Activated CD8-positive, alpha-beta T cell treated with anti-CD3 and anti-CD28 coated beads for 36 hours (primary cell): ENCODE measurements around the gene GARIN5A. TPM values are rescaled to one million over a fixed set of nuclear protein-coding genes. Genes with fewer than 3 reads are reported as not detected.

Experiments
- ATAC-seq: fragments of 200-7000 bp; cut with Tn5 transposase; one replicate; pipeline ENCODE4 v1.10.0; 2021; ENCODE audit warnings: mild to moderate bottlenecking, moderate library complexity
- CTCF ChIA-PET: fragments of 350-600 bp; sonication (Branson Sonifier 250); formaldehyde crosslinking; loops from one replicate; lab custom pipeline; 2021; ENCODE audit warnings: antibody characterized with exemption; lab: Charles Lee
- POLR2A ChIA-PET: fragments of 350-600 bp; sonication (Branson Sonifier 250); formaldehyde crosslinking; loops from one replicate; lab custom pipeline; 2021; ENCODE audit warnings: antibody characterized with exemption; lab: Charles Lee
- DNase-seq: peaks from one replicate; pipeline ENCODE4 v3.0.0-alpha.2; 2020
- H3K27ac Mint-ChIP-seq: one replicate; pipeline ENCODE4 v1.8.0; 2021; ENCODE audit warnings: mild to moderate bottlenecking, mixed read lengths
- H3K27me3 Mint-ChIP-seq: one replicate; pipeline ENCODE4 v1.8.0; 2021; ENCODE audit warnings: mixed read lengths
- H3K36me3 Mint-ChIP-seq: one replicate; pipeline ENCODE4 v1.8.0; 2021; ENCODE audit warnings: low read depth, mixed read lengths
- H3K4me1 Mint-ChIP-seq: one replicate; pipeline ENCODE4 v1.8.0; 2021; ENCODE audit warnings: low read depth, mixed read lengths
- H3K4me3 Mint-ChIP-seq: one replicate; pipeline ENCODE4 v1.8.0; 2021; ENCODE audit warnings: mild to moderate bottlenecking, moderate library complexity, mixed read lengths
- H3K9me3 Mint-ChIP-seq: one replicate; pipeline ENCODE4 v1.8.0; 2021; ENCODE audit warnings: mixed read lengths
- intact Hi-C: fragments of 100-400 bp; cut with micrococcal nuclease; formaldehyde crosslinking; loops from one replicate; pipeline ENCODE4 v1.10.0; 2022
- total RNA-seq, 2 experiments: library from RNA; stranded (reverse); gene quantifications; one replicate each; pipeline ENCODE4 v1.2.3, GENCODE V29; 2021
- TF ChIP-seq, protein P1 (sequence below): fragments of 200-600 bp; IDR thresholded peaks from one replicate; pipeline ENCODE4 v1.8.0; 2022; ENCODE audit warnings: antibody characterized with exemption, mild to moderate bottlenecking

The GARIN5A gene
- total RNA-seq, 2 experiments from 2014 or later = 0.36 to 1.5 TPM

GRCh38 chr19:50512112-50512998, 35.7 kb upstream of the GARIN5A start:
- no peak for DNase-seq
- POLR2A ChIA-PET = interaction anchor here (0.6 to 2.5 kb wide), 6 partner anchors 10 to 291 kb away, joined by 3 to 9 read pairs (median 4); partner anchors contain the start of genes EMC10 and GARIN5A

DNA sequence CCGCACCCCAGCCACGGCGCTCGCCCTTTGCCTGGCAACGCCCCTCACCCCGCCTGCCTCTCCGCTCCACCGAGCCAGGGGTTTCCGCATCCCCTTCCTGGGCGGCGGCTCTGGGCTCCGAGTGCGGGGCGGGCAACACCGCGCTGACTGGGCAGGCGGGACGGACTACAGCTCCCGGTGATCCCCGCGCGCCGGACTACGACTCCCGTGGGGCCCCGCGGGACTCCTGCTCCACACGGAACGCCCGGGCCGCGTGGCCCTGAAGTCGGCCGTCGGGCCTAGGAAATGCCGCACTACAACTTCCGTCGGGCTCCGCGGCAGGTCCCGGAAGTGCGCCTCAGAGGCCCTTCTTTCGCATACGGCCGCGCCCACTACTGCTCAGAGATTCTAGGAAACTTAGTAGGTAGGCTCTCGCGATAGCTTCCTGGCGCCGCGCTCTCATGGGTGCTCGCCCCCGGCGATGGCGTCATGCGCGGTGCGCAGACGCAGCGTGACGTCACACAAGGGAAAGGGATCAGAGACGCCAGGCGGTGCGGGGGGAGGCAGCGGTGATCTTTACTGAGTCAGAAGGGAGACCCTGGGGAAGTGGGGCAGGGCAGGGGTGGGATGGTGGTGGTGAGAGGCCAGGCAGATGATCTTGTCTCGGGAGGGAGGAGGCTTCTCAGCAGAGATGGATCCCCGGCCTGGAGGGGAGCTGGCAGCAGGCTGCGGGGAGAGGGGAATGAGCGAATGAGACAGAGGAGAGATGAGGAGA, 34.6 kb upstream of the GARIN5A start, which contains the start of gene JOSD2:
Gene JOSD2 (minus strand): TSS at position 123 of the 754 bp plus-strand sequence. CDS start 760 bp downstream, outside the sequence.
- ChIA-PET CTCF (interaction anchor here (0.8 to 1.3 kb wide), 5 partner anchors 25 to 154 kb away, joined by 3 to 4 read pairs (median 3); no protein-coding TSS in a partner anchor), POLR2A (interaction anchor here (0.6 to 2.5 kb wide), 8 partner anchors 9 to 294 kb away, joined by 3 to 9 read pairs (median 4); partner anchors contain the start of genes EMC10 and GARIN5A)
- peak; percentile 100 for DNase-seq
- Mint-ChIP-seq H3K27ac (peak within 1 kb of the TSS; percentile 98), H3K36me3 (no peaks in the 10 kb centered on the region), H3K27me3 (peaks cover 5% of the 10 kb centered on the region), H3K4me3 (peak within 1 kb of the TSS; percentile 91), H3K4me1 (peaks cover 13% of the 10 kb centered on the region), H3K9me3 (no peaks in the 10 kb centered on the region)
- intact Hi-C loops = loop anchor here (2.0 kb wide), 1 partner anchor 34 kb away; the partner anchor contains the start of genes EMC10 and GARIN5A
- peak; percentile 94 for ATAC-seq
- TF ChIP-seq, protein P1, sequence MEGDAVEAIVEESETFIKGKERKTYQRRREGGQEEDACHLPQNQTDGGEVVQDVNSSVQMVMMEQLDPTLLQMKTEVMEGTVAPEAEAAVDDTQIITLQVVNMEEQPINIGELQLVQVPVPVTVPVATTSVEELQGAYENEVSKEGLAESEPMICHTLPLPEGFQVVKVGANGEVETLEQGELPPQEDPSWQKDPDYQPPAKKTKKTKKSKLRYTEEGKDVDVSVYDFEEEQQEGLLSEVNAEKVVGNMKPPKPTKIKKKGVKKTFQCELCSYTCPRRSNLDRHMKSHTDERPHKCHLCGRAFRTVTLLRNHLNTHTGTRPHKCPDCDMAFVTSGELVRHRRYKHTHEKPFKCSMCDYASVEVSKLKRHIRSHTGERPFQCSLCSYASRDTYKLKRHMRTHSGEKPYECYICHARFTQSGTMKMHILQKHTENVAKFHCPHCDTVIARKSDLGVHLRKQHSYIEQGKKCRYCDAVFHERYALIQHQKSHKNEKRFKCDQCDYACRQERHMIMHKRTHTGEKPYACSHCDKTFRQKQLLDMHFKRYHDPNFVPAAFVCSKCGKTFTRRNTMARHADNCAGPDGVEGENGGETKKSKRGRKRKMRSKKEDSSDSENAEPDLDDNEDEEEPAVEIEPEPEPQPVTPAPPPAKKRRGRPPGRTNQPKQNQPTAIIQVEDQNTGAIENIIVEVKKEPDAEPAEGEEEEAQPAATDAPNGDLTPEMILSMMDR = no peak

More at GRCh38 chr19:50512112-50512998, 35.7 kb upstream of the GARIN5A start:
- Mint-ChIP-seq H3K27me3 (peaks cover 5% of the 10 kb centered on the region), H3K4me1 (peaks cover 13% of the 10 kb centered on the region), H3K27ac (no peak overlapping the region), H3K4me3 (peak overlapping the region; percentile 91), H3K9me3 (no peaks in the 10 kb centered on the region), H3K36me3 (no peaks in the 10 kb centered on the region)
- TF ChIP-seq, protein P1 = no peak
- ATAC-seq = no peak
- CTCF ChIA-PET = interaction anchor here (0.6 to 1.0 kb wide), 2 partner anchors 155 to 1201 kb away, joined by 3 read pairs; no protein-coding TSS in a partner anchor
- intact Hi-C loops = no loop called here

GRCh38 chr19:50510700-50511068, 34.0 kb upstream of the GARIN5A start:
- ChIA-PET CTCF (interaction anchor here (0.8 to 1.3 kb wide), 6 partner anchors 24 to 154 kb away, joined by 3 to 4 read pairs (median 4); no protein-coding TSS in a partner anchor), POLR2A (interaction anchor here (0.8 to 2.5 kb wide), 5 partner anchors 10 to 294 kb away, joined by 3 to 9 read pairs (median 3); no protein-coding TSS in a partner anchor)
- Mint-ChIP-seq H3K27me3 (peaks cover 5% of the 10 kb centered on the region), H3K27ac (peak overlapping the region; percentile 98), H3K4me1 (peaks cover 13% of the 10 kb centered on the region), H3K4me3 (peak overlapping the region; percentile 91), H3K36me3 (peaks cover under 1% of the 10 kb centered on the region), H3K9me3 (no peaks in the 10 kb centered on the region)
- TF ChIP-seq, protein P1 = no peak
- DNase-seq = no peak
- no peak for ATAC-seq
- intact Hi-C loops = loop anchor here (2.0 kb wide), 1 partner anchor 34 kb away; the partner anchor contains the start of genes EMC10 and GARIN5A

- Mint-ChIP-seq H3K27me3 (peaks cover 5% of the 10 kb centered on the region), H3K27ac (peak overlapping the region; percentile 98), H3K36me3 (peaks cover 3% of the 10 kb centered on the region), H3K4me1 (peaks cover 13% of the 10 kb centered on the region), H3K4me3 (peak overlapping the region; percentile 91), H3K9me3 (no peaks in the 10 kb centered on the region)
- no peak for ATAC-seq
- POLR2A ChIA-PET = interaction anchor here (0.8 to 2.5 kb wide), 4 partner anchors 9 to 295 kb away, joined by 3 to 9 read pairs (median 3); no protein-coding TSS in a partner anchor
- TF ChIP-seq, protein P1 = no peak
- CTCF ChIA-PET = interaction anchor here (0.8 to 1.3 kb wide), 4 partner anchors 24 to 60 kb away, joined by 3 to 4 read pairs (median 4); no protein-coding TSS in a partner anchor
- intact Hi-C loops = loop anchor here (2.0 kb wide), 1 partner anchor 33 kb away; the partner anchor contains the start of genes EMC10 and GARIN5A
- no peak for DNase-seq
Measured at GRCh38 chr19:50510121-50510670, 33.5 kb upstream of the GARIN5A start.
